Measurements from ENCODE around the gene SPATA21.

The SPATA21 gene

DNA sequence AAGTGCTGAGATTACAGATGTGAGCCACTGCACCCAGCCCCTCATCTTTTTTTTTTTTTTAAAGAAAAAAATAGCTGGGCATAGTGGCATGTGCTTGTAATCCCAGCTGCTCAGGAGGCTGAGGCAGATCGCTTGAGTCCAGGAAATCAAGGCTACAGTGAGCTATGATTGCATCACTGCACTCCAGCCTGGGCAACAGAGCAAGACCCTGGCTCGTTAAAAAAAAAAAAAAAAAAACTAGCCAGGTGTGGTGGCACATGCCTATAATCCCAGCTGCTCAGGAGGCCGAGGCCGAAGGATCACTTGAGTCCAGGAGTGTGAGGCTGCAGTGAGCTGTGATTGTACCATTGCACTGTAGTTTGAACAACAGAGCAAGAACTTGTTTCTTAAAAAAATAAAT is 56.4 kb downstream of the SPATA21 start:
- DNase-seq (ENCODE audit: extremely low read depth, low read depth) = no peak
- TF ChIP-seq, protein P1, sequence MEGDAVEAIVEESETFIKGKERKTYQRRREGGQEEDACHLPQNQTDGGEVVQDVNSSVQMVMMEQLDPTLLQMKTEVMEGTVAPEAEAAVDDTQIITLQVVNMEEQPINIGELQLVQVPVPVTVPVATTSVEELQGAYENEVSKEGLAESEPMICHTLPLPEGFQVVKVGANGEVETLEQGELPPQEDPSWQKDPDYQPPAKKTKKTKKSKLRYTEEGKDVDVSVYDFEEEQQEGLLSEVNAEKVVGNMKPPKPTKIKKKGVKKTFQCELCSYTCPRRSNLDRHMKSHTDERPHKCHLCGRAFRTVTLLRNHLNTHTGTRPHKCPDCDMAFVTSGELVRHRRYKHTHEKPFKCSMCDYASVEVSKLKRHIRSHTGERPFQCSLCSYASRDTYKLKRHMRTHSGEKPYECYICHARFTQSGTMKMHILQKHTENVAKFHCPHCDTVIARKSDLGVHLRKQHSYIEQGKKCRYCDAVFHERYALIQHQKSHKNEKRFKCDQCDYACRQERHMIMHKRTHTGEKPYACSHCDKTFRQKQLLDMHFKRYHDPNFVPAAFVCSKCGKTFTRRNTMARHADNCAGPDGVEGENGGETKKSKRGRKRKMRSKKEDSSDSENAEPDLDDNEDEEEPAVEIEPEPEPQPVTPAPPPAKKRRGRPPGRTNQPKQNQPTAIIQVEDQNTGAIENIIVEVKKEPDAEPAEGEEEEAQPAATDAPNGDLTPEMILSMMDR (IDR thresholded peaks at IDR 0.05; ENCODE audit: low read depth, low read length) = no peak

DNA sequence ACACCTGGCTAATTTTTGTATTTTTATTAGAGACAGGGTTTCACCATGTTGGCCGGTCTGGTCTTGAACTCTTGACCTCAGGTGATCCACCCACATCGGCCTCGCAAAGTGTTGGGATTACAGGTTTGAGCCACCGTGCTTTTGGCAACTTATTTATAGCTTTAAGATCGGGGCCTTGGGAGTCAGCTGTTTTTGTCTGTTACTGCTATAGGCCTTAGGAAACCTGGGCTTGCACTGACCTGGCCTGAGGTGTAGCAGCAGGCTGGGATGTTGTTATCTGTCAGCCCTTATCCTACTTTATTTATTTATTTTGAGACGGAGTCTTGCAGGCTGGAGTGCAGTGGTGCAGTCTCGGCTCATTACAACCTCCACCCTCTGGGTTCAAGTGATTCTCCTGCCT is 58.8 kb downstream of the SPATA21 start:
- no peak for DNase-seq (ENCODE audit: extremely low read depth, low read depth)
- TF ChIP-seq, protein P1 (IDR thresholded peaks at IDR 0.05; ENCODE audit: low read depth, low read length) = no peak

DNA sequence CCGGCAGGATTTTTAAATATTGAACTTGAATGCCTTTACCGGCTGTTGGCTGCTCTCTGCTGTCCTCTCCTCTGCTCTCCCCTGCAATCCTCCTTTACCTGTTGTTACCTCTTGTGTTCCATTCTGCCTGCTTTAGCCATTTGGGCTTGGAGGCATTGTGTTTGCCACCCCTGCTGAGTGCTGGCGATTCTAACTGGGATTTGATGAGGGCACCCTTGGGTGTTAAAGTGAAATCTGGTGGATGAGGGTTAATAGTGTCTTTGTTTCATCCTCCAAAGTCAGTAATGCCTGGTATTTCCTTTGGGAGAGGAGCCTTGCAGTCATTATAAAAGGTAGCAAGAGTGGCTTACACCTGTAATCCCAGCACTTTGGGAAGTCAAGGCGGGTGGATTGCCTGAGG is 60.3 kb downstream of the SPATA21 start:
- TF ChIP-seq, protein P1 (IDR thresholded peaks at IDR 0.05; ENCODE audit: low read depth, low read length) = no peak

DNA sequence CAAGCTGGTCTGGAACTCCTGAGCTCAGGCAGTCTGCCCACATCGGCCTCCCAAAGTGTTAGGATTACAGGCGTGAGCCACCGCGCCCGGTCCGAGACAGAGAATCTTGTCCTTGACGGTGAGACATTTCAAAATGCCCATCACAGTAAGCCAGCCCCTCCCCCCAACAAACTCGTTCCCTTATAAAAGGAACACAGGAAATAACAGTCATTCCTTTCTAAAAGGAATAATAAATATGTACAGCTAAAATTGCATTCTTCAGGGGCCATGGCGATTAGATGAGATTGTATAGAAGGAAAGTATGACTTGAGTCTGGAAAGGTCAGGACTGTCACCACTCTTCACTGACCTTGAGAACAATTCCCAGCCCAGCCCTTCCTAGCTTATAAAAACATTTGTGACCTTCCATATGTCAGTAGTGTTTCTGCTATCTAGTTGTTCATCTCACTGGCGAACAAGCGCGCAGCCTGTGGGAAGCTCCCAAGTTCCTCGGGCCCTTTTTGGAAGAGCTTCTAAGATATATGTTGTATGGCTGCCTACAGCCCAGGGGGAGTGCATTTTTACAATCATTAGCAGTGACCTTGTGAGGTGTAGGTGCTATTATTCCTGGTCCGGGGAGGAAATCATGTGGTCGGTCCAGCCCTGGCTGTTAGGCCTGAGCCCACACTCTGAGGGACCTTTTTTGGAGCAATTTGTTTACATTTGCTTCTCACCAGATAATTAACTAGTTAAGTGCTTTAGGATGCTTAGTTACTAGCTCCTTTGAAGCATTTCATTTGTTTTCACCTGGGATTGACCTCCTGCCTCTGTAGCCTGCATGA is 61.5 kb downstream of the SPATA21 start:
- no peak for DNase-seq (ENCODE audit: extremely low read depth, low read depth)
- TF ChIP-seq, protein P1 (IDR thresholded peaks at IDR 0.05; ENCODE audit: low read depth, low read length) = no peak

More for the DNA sequence above, 60.3 kb downstream of the SPATA21 start:
- DNase-seq (ENCODE audit: extremely low read depth, low read depth) = no peak

DNA sequence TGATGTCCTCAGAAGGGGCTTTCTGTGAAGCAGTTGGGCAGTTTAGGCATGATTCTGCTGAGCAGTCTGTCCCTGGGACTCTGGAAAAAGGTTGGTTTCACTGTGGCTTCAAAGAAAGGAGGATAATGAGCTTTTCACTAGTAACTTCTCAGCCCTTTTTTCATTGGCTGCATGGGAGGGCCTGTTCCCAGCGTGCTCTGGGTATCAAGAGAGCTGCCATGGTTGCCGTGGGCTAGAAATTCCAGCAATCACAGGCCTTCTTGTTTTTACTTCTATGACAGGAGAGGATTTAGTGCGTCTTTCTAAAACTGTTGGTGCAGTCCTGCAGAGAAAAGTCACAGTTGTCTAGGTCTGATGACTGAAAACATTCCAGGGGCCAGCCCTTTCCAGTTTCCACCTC is 63.0 kb downstream of the SPATA21 start:
- no peak for DNase-seq (ENCODE audit: extremely low read depth, low read depth)
- TF ChIP-seq, protein P1 (IDR thresholded peaks at IDR 0.05; ENCODE audit: low read depth, low read length) = no peak

GRCh38 chr1:16372535-16373285 is 64.5 kb downstream of the SPATA21 start:
- no peak for DNase-seq (ENCODE audit: extremely low read depth, low read depth)
- TF ChIP-seq, protein P1 (IDR thresholded peaks at IDR 0.05; ENCODE audit: low read depth, low read length) = no peak

GRCh38 chr1:16371725-16372124 is 65.5 kb downstream of the SPATA21 start:
- TF ChIP-seq, protein P1 (IDR thresholded peaks at IDR 0.05; ENCODE audit: low read depth, low read length) = no peak
- no peak for DNase-seq (ENCODE audit: extremely low read depth, low read depth)

All from AG09319 (cell line).